ENCODE measurements around the gene IMP3. TPM values are rescaled to one million over a fixed set of nuclear protein-coding genes. Genes with fewer than 3 reads are reported as not detected.

IMP3 gene
- total RNA-seq, 2 donors from 2014 or later: 43.1 to 66.6 TPM

- no peak for ATAC-seq
- H3K4me3 ChIP-seq: no peak overlapping the region
- no peaks in the 10 kb centered on the region for H3K36me3 ChIP-seq (replicated peaks in 1 of 2; ENCODE audit: insufficient read depth in 1 of 2, low read depth in 2 of 2)
- no peaks in the 10 kb centered on the region for H3K27me3 ChIP-seq
- H3K4me1 ChIP-seq: peaks cover 19% of the 10 kb centered on the region
- DNase-seq: no peak
- intact Hi-C loops (cut with DNase I): no loop called here
- H3K9me3 ChIP-seq: no peaks in the 10 kb centered on the region
- no peak overlapping the region for H3K27ac ChIP-seq
- TF ChIP-seq POLR2A (IDR thresholded peaks at IDR 0.05): no peak
- WGBS, 2 donors: 84% methylated on average over 27 of the region's 30 CpGs; no CpG with 5 or more reads in 1 of the 2 donors
Measured at GRCh38 chr15:75676688-75677464, 36.9 kb upstream of the IMP3 start.

- intact Hi-C loops (cut with DNase I): no loop called here
- Histone ChIP-seq H3K4me1 (peaks cover 22% of the 10 kb centered on the region), H3K27me3 (no peaks in the 10 kb centered on the region), H3K4me3 (no peak overlapping the region), H3K36me3 (replicated peaks in 1 of 2; ENCODE audit: insufficient read depth in 1 of 2, low read depth in 2 of 2) (no peaks in the 10 kb centered on the region), H3K9me3 (no peaks in the 10 kb centered on the region), H3K27ac (no peak overlapping the region)
- DNase-seq (no peak), ATAC-seq (no peak)
- TF ChIP-seq POLR2A (IDR thresholded peaks at IDR 0.05): no peak
- no peak for TF ChIP-seq CTCF (IDR thresholded peaks at IDR 0.05)
- WGBS, 2 donors: 90 to 100% methylated on average over 1 to 32 of the region's 41 CpGs
Measured at GRCh38 chr15:75675579-75676404, 35.8 kb upstream of the IMP3 start.

DNA sequence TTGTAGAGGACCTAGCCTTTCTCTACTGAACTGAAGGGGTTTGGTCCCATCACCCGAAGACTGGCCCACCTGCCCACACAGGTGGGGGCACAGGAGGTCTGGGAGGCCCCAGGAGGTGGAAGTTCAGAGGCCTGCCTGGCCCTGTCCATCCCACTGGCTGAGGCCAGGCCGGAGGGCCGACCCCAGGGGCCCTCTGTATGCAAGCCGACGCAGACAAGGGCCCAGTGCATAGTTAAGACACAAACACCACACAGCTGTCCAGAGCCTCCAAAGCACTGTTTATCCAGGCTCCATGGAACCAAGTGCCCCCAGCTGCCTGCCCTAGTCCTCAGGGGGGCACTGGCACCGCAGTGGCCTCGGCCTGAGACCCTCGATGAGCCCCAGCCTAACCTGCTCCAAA, 34.3 kb upstream of the IMP3 start:
- Histone ChIP-seq H3K36me3 (replicated peaks in 1 of 2; ENCODE audit: insufficient read depth in 1 of 2, low read depth in 2 of 2) (no peaks in the 10 kb centered on the region), H3K4me1 (peaks cover 24% of the 10 kb centered on the region), H3K27ac (no peak overlapping the region), H3K27me3 (no peaks in the 10 kb centered on the region), H3K9me3 (no peaks in the 10 kb centered on the region), H3K4me3 (no peak overlapping the region)
- TF ChIP-seq POLR2A (IDR thresholded peaks at IDR 0.05) (no peak), CTCF (IDR thresholded peaks at IDR 0.05) (no peak)
- no peak for ATAC-seq
- intact Hi-C loops (cut with DNase I): no loop called here
- WGBS, 2 donors: 68 to 83% methylated on average over 5 to 8 of the region's 8 CpGs
- DNase-seq: no peak

GRCh38 chr15:75673426-75674235, 33.6 kb upstream of the IMP3 start:
- Histone ChIP-seq H3K27ac (peak overlapping the region; percentile 35 to 64 (median 50)), H3K4me1 (peaks cover 31% of the 10 kb centered on the region), H3K27me3 (no peaks in the 10 kb centered on the region), H3K9me3 (no peaks in the 10 kb centered on the region), H3K4me3 (no peak overlapping the region), H3K36me3 (replicated peaks in 1 of 2; ENCODE audit: insufficient read depth in 1 of 2, low read depth in 2 of 2) (no peaks in the 10 kb centered on the region)
- intact Hi-C loops (cut with DNase I): no loop called here
- TF ChIP-seq POLR2A (IDR thresholded peaks at IDR 0.05) (no peak), CTCF (IDR thresholded peaks at IDR 0.05) (no peak)
- peak; percentile 43 for ATAC-seq
- peak in 3 of 4 donors; percentile 44 to 55 (median 55) for DNase-seq
- WGBS, 2 donors: 81 to 82% methylated on average over 4 to 10 of the region's 10 CpGs
